Measurements from ENCODE around the gene HOXA4. TPM values are rescaled to one million over a fixed set of nuclear protein-coding genes. Genes with fewer than 3 reads are reported as not detected.
A peak's percentile ranks its signal among the peaks of the same experiment; 100 is the strongest.

HOXA4 gene
- total and polyA plus RNA-seq, 2 experiments from 2014 or later, result not detected

DNA sequence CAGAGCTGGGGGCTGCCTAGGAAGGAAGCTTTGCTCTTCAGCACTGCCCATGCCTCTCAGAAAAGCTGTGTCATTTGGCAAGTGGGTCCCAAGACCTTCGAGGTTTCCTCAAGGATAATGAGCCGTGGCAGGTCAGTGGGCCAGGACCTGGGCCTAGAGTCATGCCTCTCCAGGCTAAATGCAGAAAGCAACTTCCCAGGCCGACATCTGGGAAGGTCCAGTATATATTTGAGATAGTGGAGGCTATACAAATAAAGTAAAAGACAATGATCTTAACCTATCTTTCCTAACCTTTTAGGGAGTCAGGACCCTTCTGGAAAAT, 45.9 kb upstream of the HOXA4 start (continued):
- TF ChIP-seq, protein P1, sequence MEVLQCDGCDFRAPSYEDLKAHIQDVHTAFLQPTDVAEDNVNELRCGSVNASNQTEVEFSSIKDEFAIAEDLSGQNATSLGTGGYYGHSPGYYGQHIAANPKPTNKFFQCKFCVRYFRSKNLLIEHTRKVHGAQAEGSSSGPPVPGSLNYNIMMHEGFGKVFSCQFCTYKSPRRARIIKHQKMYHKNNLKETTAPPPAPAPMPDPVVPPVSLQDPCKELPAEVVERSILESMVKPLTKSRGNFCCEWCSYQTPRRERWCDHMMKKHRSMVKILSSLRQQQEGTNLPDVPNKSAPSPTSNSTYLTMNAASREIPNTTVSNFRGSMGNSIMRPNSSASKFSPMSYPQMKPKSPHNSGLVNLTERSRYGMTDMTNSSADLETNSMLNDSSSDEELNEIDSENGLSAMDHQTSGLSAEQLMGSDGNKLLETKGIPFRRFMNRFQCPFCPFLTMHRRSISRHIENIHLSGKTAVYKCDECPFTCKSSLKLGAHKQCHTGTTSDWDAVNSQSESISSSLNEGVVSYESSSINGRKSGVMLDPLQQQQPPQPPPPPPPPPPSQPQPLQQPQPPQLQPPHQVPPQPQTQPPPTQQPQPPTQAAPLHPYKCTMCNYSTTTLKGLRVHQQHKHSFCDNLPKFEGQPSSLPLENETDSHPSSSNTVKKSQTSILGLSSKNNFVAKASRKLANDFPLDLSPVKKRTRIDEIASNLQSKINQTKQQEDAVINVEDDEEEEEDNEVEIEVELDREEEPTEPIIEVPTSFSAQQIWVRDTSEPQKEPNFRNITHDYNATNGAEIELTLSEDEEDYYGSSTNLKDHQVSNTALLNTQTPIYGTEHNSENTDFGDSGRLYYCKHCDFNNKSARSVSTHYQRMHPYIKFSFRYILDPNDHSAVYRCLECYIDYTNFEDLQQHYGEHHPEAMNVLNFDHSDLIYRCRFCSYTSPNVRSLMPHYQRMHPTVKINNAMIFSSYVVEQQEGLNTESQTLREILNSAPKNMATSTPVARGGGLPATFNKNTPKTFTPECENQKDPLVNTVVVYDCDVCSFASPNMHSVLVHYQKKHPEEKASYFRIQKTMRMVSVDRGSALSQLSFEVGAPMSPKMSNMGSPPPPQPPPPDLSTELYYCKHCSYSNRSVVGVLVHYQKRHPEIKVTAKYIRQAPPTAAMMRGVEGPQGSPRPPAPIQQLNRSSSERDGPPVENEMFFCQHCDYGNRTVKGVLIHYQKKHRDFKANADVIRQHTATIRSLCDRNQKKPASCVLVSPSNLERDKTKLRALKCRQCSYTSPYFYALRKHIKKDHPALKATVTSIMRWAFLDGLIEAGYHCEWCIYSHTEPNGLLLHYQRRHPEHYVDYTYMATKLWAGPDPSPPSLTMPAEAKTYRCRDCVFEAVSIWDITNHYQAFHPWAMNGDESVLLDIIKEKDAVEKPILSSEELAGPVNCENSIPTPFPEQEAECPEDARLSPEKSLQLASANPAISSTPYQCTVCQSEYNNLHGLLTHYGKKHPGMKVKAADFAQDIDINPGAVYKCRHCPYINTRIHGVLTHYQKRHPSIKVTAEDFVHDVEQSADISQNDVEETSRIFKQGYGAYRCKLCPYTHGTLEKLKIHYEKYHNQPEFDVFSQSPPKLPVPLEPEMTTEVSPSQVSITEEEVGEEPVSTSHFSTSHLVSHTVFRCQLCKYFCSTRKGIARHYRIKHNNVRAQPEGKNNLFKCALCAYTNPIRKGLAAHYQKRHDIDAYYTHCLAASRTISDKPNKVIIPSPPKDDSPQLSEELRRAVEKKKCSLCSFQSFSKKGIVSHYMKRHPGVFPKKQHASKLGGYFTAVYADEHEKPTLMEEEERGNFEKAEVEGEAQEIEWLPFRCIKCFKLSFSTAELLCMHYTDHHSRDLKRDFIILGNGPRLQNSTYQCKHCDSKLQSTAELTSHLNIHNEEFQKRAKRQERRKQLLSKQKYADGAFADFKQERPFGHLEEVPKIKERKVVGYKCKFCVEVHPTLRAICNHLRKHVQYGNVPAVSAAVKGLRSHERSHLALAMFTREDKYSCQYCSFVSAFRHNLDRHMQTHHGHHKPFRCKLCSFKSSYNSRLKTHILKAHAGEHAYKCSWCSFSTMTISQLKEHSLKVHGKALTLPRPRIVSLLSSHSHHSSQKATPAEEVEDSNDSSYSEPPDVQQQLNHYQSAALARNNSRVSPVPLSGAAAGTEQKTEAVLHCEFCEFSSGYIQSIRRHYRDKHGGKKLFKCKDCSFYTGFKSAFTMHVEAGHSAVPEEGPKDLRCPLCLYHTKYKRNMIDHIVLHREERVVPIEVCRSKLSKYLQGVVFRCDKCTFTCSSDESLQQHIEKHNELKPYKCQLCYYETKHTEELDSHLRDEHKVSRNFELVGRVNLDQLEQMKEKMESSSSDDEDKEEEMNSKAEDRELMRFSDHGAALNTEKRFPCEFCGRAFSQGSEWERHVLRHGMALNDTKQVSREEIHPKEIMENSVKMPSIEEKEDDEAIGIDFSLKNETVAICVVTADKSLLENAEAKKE (CRISPR knock-in tag; IDR thresholded peaks at IDR 0.05), result no peak
- TF ChIP-seq STAT1 (IDR thresholded peaks at IDR 0.05; ENCODE audit: unreplicated experiment), result no peak
- no peak for TF ChIP-seq ZNF331 (CRISPR knock-in tag; IDR thresholded peaks at IDR 0.05; ENCODE audit: low read depth)
- TF ChIP-seq, protein P2, sequence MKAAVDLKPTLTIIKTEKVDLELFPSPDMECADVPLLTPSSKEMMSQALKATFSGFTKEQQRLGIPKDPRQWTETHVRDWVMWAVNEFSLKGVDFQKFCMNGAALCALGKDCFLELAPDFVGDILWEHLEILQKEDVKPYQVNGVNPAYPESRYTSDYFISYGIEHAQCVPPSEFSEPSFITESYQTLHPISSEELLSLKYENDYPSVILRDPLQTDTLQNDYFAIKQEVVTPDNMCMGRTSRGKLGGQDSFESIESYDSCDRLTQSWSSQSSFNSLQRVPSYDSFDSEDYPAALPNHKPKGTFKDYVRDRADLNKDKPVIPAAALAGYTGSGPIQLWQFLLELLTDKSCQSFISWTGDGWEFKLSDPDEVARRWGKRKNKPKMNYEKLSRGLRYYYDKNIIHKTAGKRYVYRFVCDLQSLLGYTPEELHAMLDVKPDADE (IDR thresholded peaks at IDR 0.05), result no peak

DNA sequence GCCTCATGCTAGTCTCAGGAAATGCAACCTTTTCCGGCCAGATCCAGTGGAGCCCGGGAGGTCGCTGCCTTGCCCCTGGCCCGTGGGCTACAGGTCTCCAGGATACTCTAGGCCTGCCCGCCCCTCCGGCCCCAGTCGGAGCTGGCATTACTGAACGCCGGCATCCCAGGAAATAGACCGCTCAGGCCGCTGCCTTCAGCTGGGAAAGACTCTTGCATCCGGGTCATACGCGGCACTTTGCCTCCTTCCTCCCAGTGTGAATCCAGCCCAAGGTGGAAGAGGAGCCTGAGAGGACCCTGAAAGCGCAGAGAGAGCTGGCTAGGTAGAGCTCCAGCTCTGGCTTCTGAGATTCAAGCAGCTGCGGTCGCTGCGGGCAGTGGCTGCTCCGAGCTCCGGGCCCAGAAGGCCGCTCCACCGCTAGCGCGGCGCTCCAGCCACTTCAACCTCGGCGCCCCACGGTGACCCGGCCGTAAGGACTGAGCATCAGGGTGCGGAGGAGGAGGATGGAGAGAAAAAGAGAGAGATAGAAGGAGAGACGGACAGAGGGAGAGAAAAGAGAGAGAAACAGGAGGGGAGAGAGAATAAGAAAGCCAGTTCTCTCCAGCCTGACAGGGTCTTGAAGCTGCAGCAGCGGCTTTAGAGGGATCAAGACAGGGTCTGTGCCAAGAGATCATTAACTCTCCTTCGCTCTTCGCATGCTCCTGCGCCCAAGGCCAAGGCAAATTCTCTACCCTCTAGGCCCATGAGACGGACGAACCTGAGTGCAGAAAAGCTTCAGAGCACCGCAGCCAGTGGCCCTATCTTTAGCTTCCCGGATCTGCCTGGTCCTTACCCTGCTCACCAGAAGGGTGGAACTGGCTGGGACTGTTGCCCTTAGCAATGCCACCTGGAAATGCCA, 45.3 kb upstream of the HOXA4 start:
- ATAC-seq (no peak), DNase-seq (ENCODE audit: low spot score) (peak; percentile 60)
- Histone ChIP-seq H3K27ac (ENCODE audit: low read depth) (no peak overlapping the region), H3K4me3 (no peak overlapping the region), H2AFZ (no peak overlapping the region), H3K79me2 (replicated peaks; ENCODE audit: insufficient read depth) (no peaks in the 10 kb centered on the region), H3K4me1 (ENCODE audit: insufficient read depth) (peaks cover 36% of the 10 kb centered on the region), H3F3A (replicated peaks; ENCODE audit: low read depth) (peaks cover 47% of the 10 kb centered on the region), H3K36me3 (ENCODE audit: insufficient read depth) (no peaks in the 10 kb centered on the region), H3K27me3 (ENCODE audit: insufficient read depth) (peaks cover 100% of the 10 kb centered on the region), H3K9me2 (ENCODE audit: insufficient read depth) (no peaks in the 10 kb centered on the region), H4K20me1 (replicated peaks; ENCODE audit: insufficient read depth) (peaks cover 53% of the 10 kb centered on the region), H3K4me2 (no peak overlapping the region; the same call in 1 of the 2 replicates)
- H3K4me1 Mint-ChIP-seq, result peaks cover 22% of the 10 kb centered on the region
- peaks cover 95% of the 10 kb centered on the region for H3K27me3 Mint-ChIP-seq (ENCODE audit: insufficient read depth, low read depth, poor library complexity)
- peaks cover 10% of the 10 kb centered on the region; the same call in 2 of the 3 replicates for H3K9me3 Mint-ChIP-seq
- no peaks in the 10 kb centered on the region; the same call in 2 of the 3 replicates for H3K36me3 Mint-ChIP-seq (ENCODE audit: low read depth)
- no peak overlapping the region for H3K4me3 Mint-ChIP-seq
- H3K27ac Mint-ChIP-seq, result no peak overlapping the region
- TF ChIP-seq NANOG (IDR thresholded peaks at IDR 0.05; ENCODE audit: borderline replicate concordance), result no peak
- TF ChIP-seq, protein P3, sequence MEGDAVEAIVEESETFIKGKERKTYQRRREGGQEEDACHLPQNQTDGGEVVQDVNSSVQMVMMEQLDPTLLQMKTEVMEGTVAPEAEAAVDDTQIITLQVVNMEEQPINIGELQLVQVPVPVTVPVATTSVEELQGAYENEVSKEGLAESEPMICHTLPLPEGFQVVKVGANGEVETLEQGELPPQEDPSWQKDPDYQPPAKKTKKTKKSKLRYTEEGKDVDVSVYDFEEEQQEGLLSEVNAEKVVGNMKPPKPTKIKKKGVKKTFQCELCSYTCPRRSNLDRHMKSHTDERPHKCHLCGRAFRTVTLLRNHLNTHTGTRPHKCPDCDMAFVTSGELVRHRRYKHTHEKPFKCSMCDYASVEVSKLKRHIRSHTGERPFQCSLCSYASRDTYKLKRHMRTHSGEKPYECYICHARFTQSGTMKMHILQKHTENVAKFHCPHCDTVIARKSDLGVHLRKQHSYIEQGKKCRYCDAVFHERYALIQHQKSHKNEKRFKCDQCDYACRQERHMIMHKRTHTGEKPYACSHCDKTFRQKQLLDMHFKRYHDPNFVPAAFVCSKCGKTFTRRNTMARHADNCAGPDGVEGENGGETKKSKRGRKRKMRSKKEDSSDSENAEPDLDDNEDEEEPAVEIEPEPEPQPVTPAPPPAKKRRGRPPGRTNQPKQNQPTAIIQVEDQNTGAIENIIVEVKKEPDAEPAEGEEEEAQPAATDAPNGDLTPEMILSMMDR (conservative IDR thresholded peaks at IDR 0.05; ENCODE audit: low read depth in 2 of 2), result no peak
- TF ChIP-seq, protein P4, sequence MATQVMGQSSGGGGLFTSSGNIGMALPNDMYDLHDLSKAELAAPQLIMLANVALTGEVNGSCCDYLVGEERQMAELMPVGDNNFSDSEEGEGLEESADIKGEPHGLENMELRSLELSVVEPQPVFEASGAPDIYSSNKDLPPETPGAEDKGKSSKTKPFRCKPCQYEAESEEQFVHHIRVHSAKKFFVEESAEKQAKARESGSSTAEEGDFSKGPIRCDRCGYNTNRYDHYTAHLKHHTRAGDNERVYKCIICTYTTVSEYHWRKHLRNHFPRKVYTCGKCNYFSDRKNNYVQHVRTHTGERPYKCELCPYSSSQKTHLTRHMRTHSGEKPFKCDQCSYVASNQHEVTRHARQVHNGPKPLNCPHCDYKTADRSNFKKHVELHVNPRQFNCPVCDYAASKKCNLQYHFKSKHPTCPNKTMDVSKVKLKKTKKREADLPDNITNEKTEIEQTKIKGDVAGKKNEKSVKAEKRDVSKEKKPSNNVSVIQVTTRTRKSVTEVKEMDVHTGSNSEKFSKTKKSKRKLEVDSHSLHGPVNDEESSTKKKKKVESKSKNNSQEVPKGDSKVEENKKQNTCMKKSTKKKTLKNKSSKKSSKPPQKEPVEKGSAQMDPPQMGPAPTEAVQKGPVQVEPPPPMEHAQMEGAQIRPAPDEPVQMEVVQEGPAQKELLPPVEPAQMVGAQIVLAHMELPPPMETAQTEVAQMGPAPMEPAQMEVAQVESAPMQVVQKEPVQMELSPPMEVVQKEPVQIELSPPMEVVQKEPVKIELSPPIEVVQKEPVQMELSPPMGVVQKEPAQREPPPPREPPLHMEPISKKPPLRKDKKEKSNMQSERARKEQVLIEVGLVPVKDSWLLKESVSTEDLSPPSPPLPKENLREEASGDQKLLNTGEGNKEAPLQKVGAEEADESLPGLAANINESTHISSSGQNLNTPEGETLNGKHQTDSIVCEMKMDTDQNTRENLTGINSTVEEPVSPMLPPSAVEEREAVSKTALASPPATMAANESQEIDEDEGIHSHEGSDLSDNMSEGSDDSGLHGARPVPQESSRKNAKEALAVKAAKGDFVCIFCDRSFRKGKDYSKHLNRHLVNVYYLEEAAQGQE (IDR thresholded peaks at IDR 0.05; ENCODE audit: unreplicated experiment), result no peak
- no peak for TF ChIP-seq JUNB (IDR thresholded peaks at IDR 0.05; ENCODE audit: unreplicated experiment)
- peak; percentile 95 for TF ChIP-seq EZH2 (IDR thresholded peaks at IDR 0.05; ENCODE audit: low read depth, unreplicated experiment)
- TF ChIP-seq EZH2phosphoT487 (IDR thresholded peaks at IDR 0.05; ENCODE audit: unreplicated experiment), result peak; percentile 79

All from GM23338 (cell line).